Activated CD8-positive, alpha-beta memory T cell treated with anti-CD3 and anti-CD28 coated beads, Interleukin-2, amount 50 U/mL, for 1 hour (primary cell): ENCODE results near the gene SURF6.
"Not testable (repeated sequence)": the region's sequence is repeated elsewhere in the genome, so short reads cannot be mapped to it uniquely, and the experiment has no call there.

Experiments
- DNase-seq: peaks from one replicate; pipeline ENCODE4 v3.0.0-alpha.2; 2020; ENCODE audit errors: extremely low read depth

The SURF6 gene

DNA sequence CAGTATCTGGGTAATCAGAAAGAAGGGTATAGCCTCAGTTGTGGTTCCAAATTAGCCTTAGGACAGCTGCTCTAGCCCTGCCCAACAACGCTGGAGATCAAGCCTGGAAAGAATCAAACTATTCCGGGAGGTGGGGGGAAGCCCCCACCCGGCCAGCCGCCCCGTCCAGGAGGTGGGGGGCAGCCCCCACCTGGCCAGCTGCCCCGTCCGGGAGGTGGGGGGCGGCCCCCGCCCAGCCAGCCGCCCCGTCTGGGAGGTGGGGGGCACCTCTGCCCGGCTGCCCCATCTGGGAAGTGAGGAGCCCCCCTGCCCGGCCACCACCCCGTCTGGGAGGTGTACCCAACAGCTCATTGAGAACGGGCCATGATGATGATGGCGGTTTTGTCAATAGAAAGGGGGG lies 36.0 kb downstream of the SURF6 start:
- DNase-seq: not testable (repeated sequence)

DNA sequence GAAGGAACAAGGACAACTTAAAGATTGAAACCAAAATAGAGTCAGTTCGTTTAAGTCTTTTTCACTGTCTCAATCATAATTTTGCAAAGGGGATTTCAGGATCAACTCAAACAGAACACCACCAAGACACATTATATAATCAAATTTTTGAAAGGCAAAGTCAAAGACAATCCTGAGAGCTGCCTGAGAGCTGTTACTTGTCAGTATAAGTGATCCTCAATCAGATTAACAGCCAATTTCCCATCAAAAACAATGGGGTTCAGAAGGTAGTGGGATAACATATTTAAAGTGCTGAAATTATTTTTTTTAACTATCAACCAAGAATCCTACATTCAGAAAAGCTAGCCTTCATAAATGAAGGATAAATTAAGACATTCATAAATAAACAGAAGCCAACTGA lies 41.7 kb downstream of the SURF6 start:
- DNase-seq: no peak

DNA sequence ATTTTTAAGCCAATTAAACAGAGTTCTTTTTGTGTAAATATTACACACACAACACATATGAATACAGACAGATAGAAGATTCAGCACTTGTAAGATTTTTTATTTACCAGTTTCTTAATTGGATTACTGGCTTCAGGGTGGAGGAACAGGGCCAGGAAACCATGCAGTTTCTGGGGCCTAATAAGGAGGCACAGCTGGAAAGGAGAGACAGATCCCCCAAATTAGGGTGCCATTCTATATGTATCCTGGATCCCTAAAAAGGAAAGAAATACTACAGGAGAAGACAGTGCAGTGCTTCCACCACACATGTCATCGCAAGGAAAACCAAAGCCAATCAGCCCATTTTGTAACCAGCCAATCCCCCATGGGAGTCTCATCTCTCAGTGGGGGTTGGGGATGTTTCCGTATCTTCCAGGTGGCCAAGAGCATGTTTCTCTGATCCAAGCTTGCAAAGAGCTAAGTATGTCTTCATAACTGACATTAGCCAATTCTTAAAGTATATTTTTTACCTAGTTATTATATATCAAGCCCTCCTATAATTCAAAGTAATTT lies 45.2 kb downstream of the SURF6 start:
- no peak for DNase-seq

DNA sequence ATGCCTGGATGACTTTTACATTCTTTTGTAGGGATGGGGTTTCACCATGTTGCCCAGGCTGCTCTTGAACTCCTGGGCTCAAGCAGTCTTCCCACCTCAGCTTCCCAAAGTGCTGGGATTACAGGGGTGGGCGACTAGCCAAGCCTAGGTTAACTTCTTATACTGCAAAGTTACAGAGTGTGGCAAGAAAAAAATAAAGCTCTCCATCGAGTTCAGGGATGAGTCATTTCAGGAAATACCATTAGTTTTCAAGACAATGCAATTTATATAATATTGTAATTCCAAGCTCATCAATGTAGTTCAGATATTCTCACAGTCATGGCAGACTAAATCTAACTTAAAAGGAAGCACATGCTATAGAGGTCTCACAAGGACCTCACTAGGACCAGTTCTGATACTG lies 49.5 kb downstream of the SURF6 start:
- no peak for DNase-seq

DNA sequence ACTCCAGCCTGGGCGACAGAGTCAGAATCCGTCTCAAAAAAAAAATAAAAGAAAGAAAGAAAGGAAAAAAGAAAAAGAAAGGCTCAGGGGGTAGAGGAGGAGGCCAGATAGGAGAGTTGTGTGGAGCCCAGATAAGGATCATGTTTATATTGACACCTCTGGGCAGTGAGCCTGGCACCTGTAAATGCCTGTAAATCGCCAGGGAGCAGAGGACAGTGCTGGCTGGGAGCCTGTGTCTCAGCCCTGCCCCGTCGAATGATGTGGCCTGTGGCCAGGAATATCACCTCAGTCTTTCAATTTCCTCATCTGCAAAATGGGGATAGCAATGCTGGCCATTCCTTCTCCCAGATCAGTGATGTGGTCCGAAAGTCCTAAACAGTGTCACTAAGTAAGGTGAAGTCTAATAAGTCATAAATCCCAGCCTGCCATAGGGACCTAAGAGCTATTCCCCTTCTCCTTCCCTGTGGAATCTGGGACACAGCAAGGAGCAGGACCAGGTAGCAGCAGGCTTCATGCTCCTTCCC lies 50.7 kb downstream of the SURF6 start:
- no peak for DNase-seq

DNA sequence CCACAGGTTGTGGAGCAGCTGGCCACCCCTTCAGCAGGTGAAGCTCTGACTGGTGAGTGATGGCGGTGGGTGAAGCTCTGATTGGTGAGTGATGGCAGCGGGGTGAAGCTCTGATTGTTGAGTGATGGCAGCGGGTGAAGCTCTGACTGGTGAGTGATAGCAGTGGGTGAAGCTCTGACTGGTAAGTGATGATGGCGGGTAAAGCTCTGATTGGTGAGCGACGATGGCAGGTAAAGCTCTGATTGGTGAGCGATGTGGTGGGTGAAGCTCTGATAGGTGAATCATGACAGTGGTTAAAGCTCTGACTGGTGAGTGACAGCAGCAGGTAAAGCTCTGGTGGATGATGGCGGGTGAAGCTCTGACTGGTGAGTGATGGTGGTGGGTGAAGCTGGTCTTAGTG lies 51.6 kb downstream of the SURF6 start:
- DNase-seq: no peak

DNA sequence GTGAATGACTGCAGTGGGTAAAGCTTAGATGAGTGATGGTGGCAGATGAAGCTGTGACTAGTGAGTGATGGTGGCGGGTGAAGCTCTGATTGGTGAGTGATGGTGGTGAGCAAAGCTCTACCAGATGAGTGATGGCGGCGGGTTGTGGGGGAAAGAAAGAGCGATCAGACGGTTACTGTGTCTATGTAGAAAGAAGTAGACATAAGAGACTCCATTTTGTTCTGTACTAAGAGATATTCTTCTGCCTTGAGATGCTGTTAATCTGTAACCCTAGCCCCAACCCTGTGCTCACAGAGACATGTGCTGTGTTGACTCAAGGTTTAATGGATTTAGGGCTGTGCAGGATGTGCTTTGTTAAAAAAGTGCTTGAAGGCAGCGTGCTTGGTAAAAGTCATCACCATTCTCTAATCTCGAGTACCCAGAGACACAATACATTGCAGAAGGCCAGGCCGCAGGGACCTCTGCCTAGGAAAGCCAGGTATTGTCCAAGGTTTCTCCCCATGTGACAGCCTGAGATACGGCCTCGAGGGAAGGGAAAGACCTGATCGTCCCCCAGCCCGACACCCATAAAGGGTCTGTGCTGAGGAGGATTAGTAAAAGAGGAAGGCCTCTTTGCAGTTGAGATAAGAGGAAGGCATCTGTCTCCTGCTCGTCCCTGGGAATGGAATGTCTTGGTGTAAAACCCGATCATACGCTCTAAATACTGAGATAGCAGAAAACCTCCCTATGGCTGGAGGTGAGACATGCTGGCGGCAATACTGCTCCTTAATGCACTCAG lies 52.5 kb downstream of the SURF6 start:
- DNase-seq: not testable (repeated sequence)

DNA sequence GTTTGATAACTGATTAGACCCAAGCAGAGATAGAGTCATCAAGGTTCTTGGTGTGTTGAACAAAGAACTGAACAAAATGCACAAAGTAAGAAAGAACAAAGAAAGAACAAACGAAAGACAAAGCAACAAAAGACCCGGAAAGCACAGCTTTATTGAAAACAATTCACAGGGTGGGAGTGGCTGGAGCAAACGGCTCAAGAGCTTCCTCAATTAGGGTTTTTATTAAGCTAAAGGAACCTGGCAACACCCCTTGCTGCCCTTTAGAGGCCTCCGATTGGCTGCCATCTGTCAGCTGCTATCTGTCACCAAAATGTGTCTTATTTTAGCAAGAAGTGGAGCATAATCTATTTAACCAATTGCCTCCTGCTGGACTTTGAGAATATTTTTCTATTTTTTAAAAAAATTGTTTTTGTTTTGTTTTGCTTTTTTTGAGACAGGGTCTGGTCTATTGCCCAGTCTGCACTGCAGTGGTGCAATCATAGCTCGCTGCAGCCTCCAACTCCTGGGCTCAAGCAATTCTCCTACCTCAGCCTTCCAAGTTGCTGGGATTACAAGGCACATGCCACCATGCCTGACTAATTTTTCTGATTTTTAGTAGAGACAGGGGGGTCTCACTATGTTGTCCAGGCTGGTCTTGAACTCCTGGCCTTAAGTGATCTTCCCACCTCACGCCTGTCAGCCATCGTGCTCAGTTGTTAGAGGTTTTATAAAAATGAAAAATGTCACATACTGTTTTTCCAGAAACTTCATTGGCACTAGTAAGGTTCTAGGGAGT lies 53.3 kb downstream of the SURF6 start:
- no peak for DNase-seq

DNA sequence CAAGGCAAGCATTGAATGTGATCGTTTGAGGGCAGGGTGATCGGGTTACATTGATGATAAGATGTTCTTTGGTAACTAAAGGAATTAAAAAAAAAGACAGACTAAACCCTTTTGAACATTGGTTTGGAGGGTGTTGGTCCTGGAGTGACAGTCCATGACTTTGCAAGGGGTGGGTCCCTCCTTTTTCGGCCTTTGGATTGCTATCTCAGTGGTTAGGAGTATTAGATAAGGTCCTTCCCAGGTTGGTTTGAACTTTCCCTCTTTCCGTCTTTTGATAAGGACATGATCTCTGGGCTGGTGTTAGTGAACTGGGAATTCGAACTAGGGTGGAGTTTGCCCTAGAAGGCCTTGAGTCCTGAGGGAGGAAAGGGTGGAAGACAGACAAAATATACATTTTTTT lies 55.6 kb downstream of the SURF6 start:
- DNase-seq: no peak
